PC-3 (cell line): ENCODE results near the gene SPOP. TPM values are rescaled to one million over a fixed set of nuclear protein-coding genes. Genes with fewer than 3 reads are reported as not detected.

ENCODE experiments used
- ATAC-seq: fragments of 200-7000 bp; cut with Tn5 transposase; 2 replicates; pipeline ENCODE4 v1.9.1; 2020; ENCODE audit warnings: mild to moderate bottlenecking, moderate library complexity
- BruUV-seq: library from RNA; stranded (reverse); fragments of 400-500 nt; replicated peaks from 2 replicates; lab custom pipeline; 2021; lab: Mats Ljungman, UMichigan
- CTCF ChIA-PET: fragments of 300-600 bp; sonication (Branson Sonifier 250); formaldehyde crosslinking; loops from one replicate; lab custom pipeline; 2022; ENCODE audit warnings: antibody characterized with exemption; lab: Charles Lee
- POLR2A ChIA-PET: fragments of 300-600 bp; sonication (Branson Sonifier 250); formaldehyde crosslinking; loops from one replicate; lab custom pipeline; 2022; ENCODE audit warnings: antibody characterized with exemption; ENCODE audit not compliant: unreplicated experiment; lab: Charles Lee
- DNase-seq: peaks from one replicate; pipeline ENCODE4 v3.0.0-alpha.2; 2015
- H2AFZ ChIP-seq: fragments of 300-600 bp; sonication (generic); 2 replicates; pipeline ENCODE4 v1.6.0; 2016; ENCODE audit warnings: antibody characterized with exemption, low read length
- H3F3A ChIP-seq: fragments of 300-600 bp; sonication (generic); one replicate; pipeline ENCODE4 v1.6.0; 2017; ENCODE audit warnings: antibody characterized with exemption, low read length, control low read depth, mild to moderate bottlenecking; ENCODE audit not compliant: unreplicated experiment
- H3K27ac ChIP-seq: fragments of 300-600 bp; sonication (generic); 2 replicates; pipeline ENCODE4 v1.5.1; 2016; ENCODE audit warnings: mild to moderate bottlenecking, low read length
- H3K27me3 ChIP-seq: fragments of 300-600 bp; sonication (generic); 2 replicates; pipeline ENCODE4 v1.6.1; 2016; ENCODE audit warnings: low read length, mixed read lengths
- H3K36me3 ChIP-seq: fragments of 300-600 bp; sonication (generic); 2 replicates; pipeline ENCODE4 v1.6.1; 2016; ENCODE audit warnings: low read depth, mixed run types, low read length, mixed read lengths
- H3K4me1 ChIP-seq: fragments of 300-600 bp; sonication (generic); 2 replicates; pipeline ENCODE4 v1.5.1; 2016; ENCODE audit warnings: low read length; ENCODE audit not compliant: insufficient read depth
- H3K4me2 ChIP-seq: fragments of 300-600 bp; sonication (generic); 2 replicates; pipeline ENCODE4 v1.6.0; 2016; ENCODE audit warnings: low read length
- H3K4me3 ChIP-seq: fragments of 300-600 bp; sonication (generic); 2 replicates; pipeline ENCODE4 v1.5.1; 2016; ENCODE audit warnings: mild to moderate bottlenecking, low read length, mixed read lengths
- H3K79me2 ChIP-seq: fragments of 300-600 bp; sonication (generic); 2 replicates; pipeline ENCODE4 v1.6.1; 2017; ENCODE audit warnings: low read length, mixed read lengths
- H3K9ac ChIP-seq: fragments of 300-600 bp; sonication (generic); 2 replicates; pipeline ENCODE4 v1.6.0; 2016; ENCODE audit warnings: mild to moderate bottlenecking, low read length
- H3K9me2 ChIP-seq: fragments of 300-600 bp; sonication (generic); replicated peaks from 2 replicates; pipeline ENCODE4 v1.6.1; 2016; ENCODE audit warnings: mixed run types, low read length, mixed read lengths
- H3K9me3 ChIP-seq: fragments of 300-600 bp; sonication (generic); 2 replicates; pipeline ENCODE4 v1.6.1; 2016; ENCODE audit warnings: low read length, mixed read lengths
- H4K20me1 ChIP-seq: fragments of 300-600 bp; sonication (generic); 2 replicates; pipeline ENCODE4 v1.6.1; 2016; ENCODE audit warnings: low read length, mixed read lengths
- CTCF ChIP-seq: fragments of 300-600 bp; sonication (generic); conservative IDR thresholded peaks from 2 replicates; pipeline ENCODE4 v1.5.1; 2017; ENCODE audit warnings: antibody characterized with exemption, low read depth, mild to moderate bottlenecking, low read length
- EZH2 ChIP-seq: fragments of 300-600 bp; sonication (generic); IDR thresholded peaks from one replicate; pipeline ENCODE4 v1.6.1; 2017; ENCODE audit warnings: antibody characterized with exemption, mild to moderate bottlenecking, low read length; ENCODE audit not compliant: unreplicated experiment
- EZH2phosphoT487 ChIP-seq: fragments of 300-600 bp; sonication (generic); IDR thresholded peaks from 2 replicates; pipeline ENCODE4 v1.6.1; 2018; ENCODE audit warnings: mild to moderate bottlenecking, antibody characterized with exemption, low read length, borderline replicate concordance
- intact Hi-C: fragments of 100-400 bp; cut with micrococcal nuclease; formaldehyde crosslinking; loops from 2 replicates; pipeline ENCODE4 v1.9.0; 2023
- total RNA-seq: library from RNA; depleted of rRNA; stranded (reverse); fragments of >200 nt; gene quantifications from 2 replicates; pipeline ENCODE4 v1.2.3, GENCODE V29; 2014

Gene SPOP
- total RNA-seq, 1 experiment from 2014 or later = 54.7 TPM

GRCh38 chr17:49575679-49576087 is 102.2 kb downstream of the SPOP start, which contains the start of gene NXPH3:
TSS of gene NXPH3 (plus strand) at chr17:49575871. CDS start at chr17:49576220, 349 bp downstream.
- no TSS peak for BruUV-seq
- Histone ChIP-seq H3K4me3 (peak within 1 kb of the TSS; percentile 77), H3K36me3 (no peaks in the 10 kb centered on the region), H3K9me3 (no peaks in the 10 kb centered on the region), H3K9ac (no peak within 1 kb of the TSS), H3K4me1 (peaks cover 6% of the 10 kb centered on the region), H4K20me1 (no peaks in the 10 kb centered on the region), H3K79me2 (no peaks in the 10 kb centered on the region), H3K27ac (no peak within 1 kb of the TSS), H3K27me3 (peaks cover 16% of the 10 kb centered on the region), H3K4me2 (peak within 1 kb of the TSS; percentile 99), H2AFZ (peak within 1 kb of the TSS; percentile 91), H3F3A (no peaks in the 10 kb centered on the region), H3K9me2 (no peaks in the 10 kb centered on the region)
- TF ChIP-seq CTCF (peak; percentile 42; the same call in 1 of the 2 replicates), EZH2phosphoT487 (no peak)
- ATAC-seq = peak; percentile 61
- peak; percentile 63 for DNase-seq
- ChIA-PET POLR2A (no interaction called here), CTCF (no interaction called here)
- intact Hi-C loops = no loop called here

- peak overlapping the region; percentile 77 for H3K4me3 ChIP-seq
- POLR2A ChIA-PET = interaction anchor here (0.5 kb wide), 1 partner anchor 133 kb away, joined by 3 read pairs; no protein-coding TSS in a partner anchor
- BruUV-seq = no TSS peak
- no peak for ATAC-seq
- no peaks in the 10 kb centered on the region for H3K36me3 ChIP-seq
- H3K4me1 ChIP-seq = peaks cover 6% of the 10 kb centered on the region
- no peak for DNase-seq
- H4K20me1 ChIP-seq = no peaks in the 10 kb centered on the region
- peak overlapping the region; percentile 99 for H3K4me2 ChIP-seq
- H3K27me3 ChIP-seq = peaks cover 16% of the 10 kb centered on the region
- no peak overlapping the region for H3K27ac ChIP-seq
- no peaks in the 10 kb centered on the region for H3F3A ChIP-seq
- TF ChIP-seq CTCF (no peak), EZH2 (no peak)
- H3K79me2 ChIP-seq = no peaks in the 10 kb centered on the region
- no peaks in the 10 kb centered on the region for H3K9me2 ChIP-seq
- intact Hi-C loops = loop anchor here (5.0 kb wide), 1 partner anchor 62 kb away; no protein-coding TSS in a partner anchor
- H3K9me3 ChIP-seq = no peaks in the 10 kb centered on the region
- CTCF ChIA-PET = interaction anchor here (0.5 kb wide), 1 partner anchor 258 kb away, joined by 3 read pairs; no protein-coding TSS in a partner anchor
- peak overlapping the region; percentile 91 for H2AFZ ChIP-seq
- H3K9ac ChIP-seq = no peak overlapping the region
Observed at GRCh38 chr17:49574945-49575678, 102.8 kb downstream of the SPOP start.

- intact Hi-C loops = loop anchor here (5.0 kb wide), 1 partner anchor 63 kb away; no protein-coding TSS in a partner anchor
- POLR2A ChIA-PET = interaction anchor here (0.5 kb wide), 1 partner anchor 134 kb away, joined by 3 read pairs; no protein-coding TSS in a partner anchor
- no peaks in the 10 kb centered on the region for H3K9me3 ChIP-seq
Observed at GRCh38 chr17:49574323-49574781, 103.5 kb downstream of the SPOP start.

More at GRCh38 chr17:49574323-49574781, 103.5 kb downstream of the SPOP start:
- ATAC-seq = no peak
- no peak overlapping the region for H3K27ac ChIP-seq
- H4K20me1 ChIP-seq = no peaks in the 10 kb centered on the region
- no peak overlapping the region for H3K4me3 ChIP-seq
- peaks cover 6% of the 10 kb centered on the region for H3K4me1 ChIP-seq
- no peak overlapping the region for H3K9ac ChIP-seq
- no peaks in the 10 kb centered on the region for H3K79me2 ChIP-seq
- H2AFZ ChIP-seq = no peak overlapping the region
- no peak for DNase-seq
- peaks cover 16% of the 10 kb centered on the region for H3K27me3 ChIP-seq
- CTCF ChIA-PET = no interaction called here
- no peaks in the 10 kb centered on the region for H3F3A ChIP-seq
- no TSS peak for BruUV-seq
- no peaks in the 10 kb centered on the region for H3K9me2 ChIP-seq
- H3K36me3 ChIP-seq = no peaks in the 10 kb centered on the region
- TF ChIP-seq EZH2phosphoT487 = no peak
- no peak for TF ChIP-seq CTCF
- TF ChIP-seq EZH2 = no peak
- no peak overlapping the region for H3K4me2 ChIP-seq
